ENCODE data around the gene RBM46. TPM values are rescaled to one million over a fixed set of nuclear protein-coding genes. Genes with fewer than 3 reads are reported as not detected.

The RBM46 gene
- total RNA-seq, 6 experiments from 2014 or later: 0.11 to 0.15 TPM; not detected in 4

DNA sequence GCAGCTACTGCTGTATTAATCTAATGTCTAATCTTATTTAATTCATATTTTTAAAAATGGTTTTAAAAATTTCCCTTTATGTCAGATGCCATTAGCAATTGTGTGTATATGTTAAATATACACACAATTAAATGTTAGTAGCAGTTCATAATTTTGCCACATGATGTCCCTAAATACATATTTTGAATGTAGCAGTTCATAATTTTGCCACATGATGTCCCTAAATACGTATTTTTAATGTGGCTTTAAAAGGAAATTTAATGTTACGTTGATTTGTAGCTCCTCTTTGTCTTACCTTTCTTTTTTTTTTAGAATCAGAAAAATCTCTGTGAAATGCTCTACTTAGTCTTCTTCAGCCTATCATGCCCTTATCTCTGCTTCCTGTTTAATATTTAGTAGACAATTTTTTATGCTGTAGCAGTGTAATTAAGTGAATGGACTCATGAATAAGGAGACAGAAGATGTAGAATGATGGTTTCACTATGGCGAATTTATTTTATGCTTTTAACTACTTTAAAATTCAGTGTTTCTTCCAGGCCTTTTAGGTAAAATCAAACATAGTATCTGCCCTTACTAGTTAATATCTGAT lies 26.1 kb downstream of the RBM46 start:
- intact Hi-C loops (cut with DNase I): no loop called here
- ATAC-seq: peak in 3 of 4 donors; percentile 45 to 55 (median 46)

DNA sequence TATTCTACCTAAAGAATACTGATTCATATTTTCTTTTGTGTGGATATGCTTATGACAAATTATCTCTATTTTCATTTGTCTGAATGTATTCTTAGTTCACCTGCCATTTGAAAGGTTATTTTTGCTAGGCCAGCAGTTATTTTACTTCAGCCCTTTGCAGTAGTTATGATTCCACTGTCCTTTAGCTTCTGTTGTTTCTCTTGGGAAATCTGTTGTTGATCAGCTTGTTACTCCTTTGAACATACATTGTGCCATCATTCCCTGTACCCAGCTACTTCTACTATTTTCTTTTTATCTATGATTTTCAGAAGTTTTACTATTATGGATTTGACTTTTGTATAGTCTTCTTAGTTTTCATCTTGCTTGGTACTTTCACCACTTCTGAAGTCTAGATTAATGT lies 37.2 kb downstream of the RBM46 start:
- H3K36me3 ChIP-seq: no peaks in the 10 kb centered on the region
- no peaks in the 10 kb centered on the region for H3K9me3 ChIP-seq
- no peak overlapping the region for H3K27ac ChIP-seq
- no peaks in the 10 kb centered on the region for H3K27me3 ChIP-seq
- no peak for DNase-seq
- intact Hi-C loops (cut with DNase I): no loop called here
- no peak overlapping the region for H3K4me3 ChIP-seq
- ATAC-seq: no peak
- TF ChIP-seq, protein P1, sequence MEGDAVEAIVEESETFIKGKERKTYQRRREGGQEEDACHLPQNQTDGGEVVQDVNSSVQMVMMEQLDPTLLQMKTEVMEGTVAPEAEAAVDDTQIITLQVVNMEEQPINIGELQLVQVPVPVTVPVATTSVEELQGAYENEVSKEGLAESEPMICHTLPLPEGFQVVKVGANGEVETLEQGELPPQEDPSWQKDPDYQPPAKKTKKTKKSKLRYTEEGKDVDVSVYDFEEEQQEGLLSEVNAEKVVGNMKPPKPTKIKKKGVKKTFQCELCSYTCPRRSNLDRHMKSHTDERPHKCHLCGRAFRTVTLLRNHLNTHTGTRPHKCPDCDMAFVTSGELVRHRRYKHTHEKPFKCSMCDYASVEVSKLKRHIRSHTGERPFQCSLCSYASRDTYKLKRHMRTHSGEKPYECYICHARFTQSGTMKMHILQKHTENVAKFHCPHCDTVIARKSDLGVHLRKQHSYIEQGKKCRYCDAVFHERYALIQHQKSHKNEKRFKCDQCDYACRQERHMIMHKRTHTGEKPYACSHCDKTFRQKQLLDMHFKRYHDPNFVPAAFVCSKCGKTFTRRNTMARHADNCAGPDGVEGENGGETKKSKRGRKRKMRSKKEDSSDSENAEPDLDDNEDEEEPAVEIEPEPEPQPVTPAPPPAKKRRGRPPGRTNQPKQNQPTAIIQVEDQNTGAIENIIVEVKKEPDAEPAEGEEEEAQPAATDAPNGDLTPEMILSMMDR (IDR thresholded peaks at IDR 0.05): no peak
- TF ChIP-seq POLR2A (IDR thresholded peaks at IDR 0.05): no peak
- H3K4me1 ChIP-seq: no peaks in the 10 kb centered on the region

More for the DNA sequence above, 26.1 kb downstream of the RBM46 start:
- no peak for DNase-seq
- 13% methylated on average over 3 of the region's 3 CpGs for whole genome bisulfite sequencing (ENCODE audit: insufficient coverage, low coverage, low lambda C conversion rate, missing lambda C conversion rate)
- H3K9me3 ChIP-seq: no peaks in the 10 kb centered on the region
- no peaks in the 10 kb centered on the region for H3K27me3 ChIP-seq
- no peaks in the 10 kb centered on the region for H3K4me1 ChIP-seq
- TF ChIP-seq POLR2A (IDR thresholded peaks at IDR 0.05): no peak
- TF ChIP-seq, protein P1 (IDR thresholded peaks at IDR 0.05): peak; percentile 61 to 76 (median 66)
- no peak overlapping the region for H3K27ac ChIP-seq
- no peak overlapping the region for H3K4me3 ChIP-seq
- no peaks in the 10 kb centered on the region for H3K36me3 ChIP-seq

DNA sequence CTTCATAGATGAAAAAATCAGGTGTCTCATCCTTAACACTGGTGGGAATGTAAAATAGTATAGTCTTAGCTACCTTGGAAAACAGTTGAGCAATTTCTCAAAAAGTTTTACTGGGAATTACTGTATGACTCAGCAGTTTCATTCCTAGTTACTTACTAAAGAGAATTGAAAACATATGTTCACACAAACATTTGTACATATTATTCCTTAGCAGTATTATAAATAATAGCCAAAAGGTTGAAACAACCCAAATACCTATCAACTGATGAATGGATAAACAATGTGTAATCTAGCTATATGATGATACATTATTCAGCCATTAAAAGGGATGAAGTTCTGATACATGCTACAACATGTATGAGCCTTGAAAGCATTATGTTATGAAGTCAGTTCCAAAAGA lies 41.7 kb downstream of the RBM46 start:
- Histone ChIP-seq H3K4me1 (no peaks in the 10 kb centered on the region), H3K4me3 (no peak overlapping the region), H3K9me3 (no peaks in the 10 kb centered on the region), H3K36me3 (no peaks in the 10 kb centered on the region), H3K27me3 (no peaks in the 10 kb centered on the region), H3K27ac (no peak overlapping the region)
- TF ChIP-seq, protein P1 (IDR thresholded peaks at IDR 0.05): no peak
- TF ChIP-seq POLR2A (IDR thresholded peaks at IDR 0.05): no peak
- DNase-seq (no peak), ATAC-seq (no peak)
- intact Hi-C loops (cut with DNase I): no loop called here

DNA sequence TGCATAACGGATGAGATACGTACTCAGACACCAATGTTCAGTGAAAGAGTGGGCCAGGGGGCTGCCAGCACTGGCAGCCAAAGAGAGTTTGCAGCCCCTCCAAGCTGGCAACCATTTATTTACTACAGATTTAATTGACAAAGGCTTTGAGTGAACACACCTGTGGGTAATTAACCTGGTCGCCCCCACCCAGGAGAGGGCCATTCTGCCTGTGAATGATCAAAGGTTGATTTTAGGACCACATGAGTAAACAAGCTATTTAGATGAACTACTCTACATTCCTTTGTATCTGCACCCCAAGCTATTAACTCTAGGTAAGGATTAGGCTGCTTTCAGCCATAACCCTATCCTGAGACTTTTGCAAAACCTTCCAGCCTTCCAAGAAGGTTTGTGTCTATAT lies 55.0 kb downstream of the RBM46 start:
- no peaks in the 10 kb centered on the region for H3K9me3 ChIP-seq
- 52% methylated on average over 3 of the region's 3 CpGs for WGBS (ENCODE audit: insufficient coverage, low coverage, low lambda C conversion rate, missing lambda C conversion rate)
- intact Hi-C loops (cut with DNase I): no loop called here

More for the DNA sequence above, 55.0 kb downstream of the RBM46 start:
- DNase-seq (no peak), ATAC-seq (no peak)
- Histone ChIP-seq H3K27me3 (no peaks in the 10 kb centered on the region), H3K4me1 (no peaks in the 10 kb centered on the region), H3K36me3 (no peaks in the 10 kb centered on the region), H3K4me3 (no peak overlapping the region), H3K27ac (no peak overlapping the region)
- TF ChIP-seq POLR2A (IDR thresholded peaks at IDR 0.05): no peak
- TF ChIP-seq, protein P1 (IDR thresholded peaks at IDR 0.05): no peak

All from right lobe of liver (tissue), 6 donors.